KMS-11 (cell line): ENCODE measurements around the gene TJP1.
"Not testable (repeated sequence)": the region's sequence is repeated elsewhere in the genome, so short reads cannot be mapped to it uniquely, and the experiment has no call there.

Experiments
- H2AFZ ChIP-seq: fragments of 200-600 bp; sonication (generic); 2 replicates; pipeline ENCODE4 v1.6.1; 2016; ENCODE audit warnings: antibody characterized with exemption, mixed run types, low read depth
- H3K27ac ChIP-seq: fragments of 200-600 bp; sonication (generic); 2 replicates; pipeline ENCODE4 v1.6.1; 2016; ENCODE audit warnings: mild to moderate bottlenecking, mixed run types
- H3K27me3 ChIP-seq: fragments of 200-600 bp; sonication (generic); 2 replicates; pipeline ENCODE4 v1.6.1; 2017; ENCODE audit warnings: mild to moderate bottlenecking, low read depth, mixed run types, moderate library complexity; ENCODE audit not compliant: insufficient read depth
- H3K36me3 ChIP-seq: fragments of 200-600 bp; sonication (generic); 2 replicates; pipeline ENCODE4 v1.6.1; 2017; ENCODE audit warnings: mild to moderate bottlenecking, mixed run types; ENCODE audit not compliant: insufficient read depth
- H3K4me1 ChIP-seq: fragments of 200-600 bp; sonication (generic); 2 replicates; pipeline ENCODE4 v1.6.1; 2016; ENCODE audit warnings: mild to moderate bottlenecking, low read depth, mixed run types; ENCODE audit not compliant: poor library complexity, severe bottlenecking
- H3K4me2 ChIP-seq: fragments of 200-600 bp; sonication (generic); 2 replicates; pipeline ENCODE4 v1.7.0; 2016; ENCODE audit warnings: mild to moderate bottlenecking, mixed run types
- H3K4me3 ChIP-seq: fragments of 200-600 bp; sonication (generic); IDR thresholded peaks from 2 replicates; pipeline ENCODE4 v1.6.1; 2017; ENCODE audit warnings: low read depth, low read length, mixed read lengths; ENCODE audit not compliant: insufficient read depth
- H3K79me2 ChIP-seq: fragments of 200-600 bp; sonication (generic); 2 replicates; pipeline ENCODE4 v1.6.1; 2016; ENCODE audit warnings: low read depth, mixed run types; ENCODE audit not compliant: insufficient read depth
- H3K9ac ChIP-seq: fragments of 200-600 bp; sonication (generic); 2 replicates; pipeline ENCODE4 v1.6.1; 2016; ENCODE audit warnings: mild to moderate bottlenecking, mixed run types
- H4K20me1 ChIP-seq: fragments of 200-600 bp; sonication (generic); 2 replicates; pipeline ENCODE4 v1.6.1; 2016; ENCODE audit warnings: mild to moderate bottlenecking, mixed run types; ENCODE audit not compliant: insufficient read depth
- CTCF ChIP-seq: fragments of 200-600 bp; sonication (generic); conservative IDR thresholded peaks from 2 replicates; pipeline ENCODE4 v1.6.1; 2017; ENCODE audit warnings: low read depth, mild to moderate bottlenecking, antibody characterized with exemption, low read length, moderate library complexity, mixed read lengths

TJP1 gene

GRCh38 chr15:29698030-29698701 is 124.1 kb downstream of the TJP1 start:
- Histone ChIP-seq H3K79me2 (no peaks in the 10 kb centered on the region), H2AFZ (no peak overlapping the region), H3K36me3 (no peaks in the 10 kb centered on the region), H3K9ac (no peak overlapping the region), H3K27me3 (no peaks in the 10 kb centered on the region), H3K27ac (no peak overlapping the region), H3K4me3 (no peak overlapping the region), H3K4me1 (no peaks in the 10 kb centered on the region), H4K20me1 (no peaks in the 10 kb centered on the region), H3K4me2 (no peak overlapping the region)
- no peak for TF ChIP-seq CTCF

GRCh38 chr15:29696950-29697738 is 125.1 kb downstream of the TJP1 start:
- Histone ChIP-seq H4K20me1 (no peaks in the 10 kb centered on the region), H3K4me3 (no peak overlapping the region), H3K4me2 (no peak overlapping the region), H3K9ac (no peak overlapping the region), H3K27me3 (no peaks in the 10 kb centered on the region), H3K27ac (no peak overlapping the region), H2AFZ (no peak overlapping the region), H3K36me3 (no peaks in the 10 kb centered on the region), H3K4me1 (peaks cover 9% of the 10 kb centered on the region), H3K79me2 (no peaks in the 10 kb centered on the region)
- no peak for TF ChIP-seq CTCF

- not testable (repeated sequence) for H3K4me3 ChIP-seq, H3K9ac ChIP-seq, H3K36me3 ChIP-seq, H4K20me1 ChIP-seq, H3K4me2 ChIP-seq, H3K79me2 ChIP-seq, H3K27ac ChIP-seq, H3K27me3 ChIP-seq, H3K4me1 ChIP-seq, H2AFZ ChIP-seq
Observed at GRCh38 chr15:29696506-29696905, 125.8 kb downstream of the TJP1 start.

GRCh38 chr15:29695489-29696167 is 126.6 kb downstream of the TJP1 start:
- TF ChIP-seq CTCF = 0 out of 2 replicates have a peak, but pooled peaks have one; percentile 31
- H3K27ac ChIP-seq = no peak overlapping the region

More at GRCh38 chr15:29695489-29696167, 126.6 kb downstream of the TJP1 start:
- no peak overlapping the region for H3K9ac ChIP-seq
- no peaks in the 10 kb centered on the region for H3K79me2 ChIP-seq
- H3K36me3 ChIP-seq = no peaks in the 10 kb centered on the region
- peaks cover 10% of the 10 kb centered on the region for H3K4me1 ChIP-seq
- H4K20me1 ChIP-seq = no peaks in the 10 kb centered on the region
- no peaks in the 10 kb centered on the region for H3K27me3 ChIP-seq
- no peak overlapping the region for H3K4me2 ChIP-seq
- H3K4me3 ChIP-seq = no peak overlapping the region
- H2AFZ ChIP-seq = no peak overlapping the region
